BLaER1 treated with 17β-estradiol and CSF1 and Interleukin-3, amounts not matched to agents 10 nM and 100 nM (cell line): ENCODE results near the gene FBXL15.

Source experiments
- H3K27ac ChIP-seq, 11 experiments: shearing (Covaris generic); formaldehyde crosslinking; 2 replicates each; pipeline ENCODE4 v1.8.1; 2022
- H3K27me3 ChIP-seq, 11 experiments: shearing (Covaris generic); formaldehyde crosslinking; 2 replicates each; pipeline ENCODE4 v1.8.1; 2022
- H3K36me3 ChIP-seq, 11 experiments: shearing (Covaris generic); formaldehyde crosslinking; 2 replicates each; pipeline ENCODE4 v1.8.1; 2022
- H3K4me1 ChIP-seq, 10 experiments: shearing (Covaris generic); formaldehyde crosslinking; 2 replicates each; pipeline ENCODE4 v1.8.1; 2022
- H3K4me2 ChIP-seq, 11 experiments: shearing (Covaris generic); formaldehyde crosslinking; 2 replicates each; pipeline ENCODE4 v1.8.1; 2022
- H3K4me3 ChIP-seq, 10 experiments: shearing (Covaris generic); formaldehyde crosslinking; 2 replicates each; pipeline ENCODE4 v1.8.1; 2022
- H3K9ac ChIP-seq, 11 experiments: shearing (Covaris generic); formaldehyde crosslinking; 2 replicates each; pipeline ENCODE4 v1.8.1; 2022
- H3K9me3 ChIP-seq, 11 experiments: shearing (Covaris generic); formaldehyde crosslinking; replicated peaks in 1 of 11; 2 replicates each; pipeline ENCODE4 v1.8.1; 2022
- H4K20me1 ChIP-seq, 11 experiments: shearing (Covaris generic); formaldehyde crosslinking; 2 replicates each; pipeline ENCODE4 v1.8.1; 2022
- Cebpa-rat ChIP-seq, 11 experiments: shearing (Covaris generic); IDR thresholded peaks; 2 replicates each; pipeline ENCODE4 v1.8.1; 2022

The FBXL15 gene

DNA sequence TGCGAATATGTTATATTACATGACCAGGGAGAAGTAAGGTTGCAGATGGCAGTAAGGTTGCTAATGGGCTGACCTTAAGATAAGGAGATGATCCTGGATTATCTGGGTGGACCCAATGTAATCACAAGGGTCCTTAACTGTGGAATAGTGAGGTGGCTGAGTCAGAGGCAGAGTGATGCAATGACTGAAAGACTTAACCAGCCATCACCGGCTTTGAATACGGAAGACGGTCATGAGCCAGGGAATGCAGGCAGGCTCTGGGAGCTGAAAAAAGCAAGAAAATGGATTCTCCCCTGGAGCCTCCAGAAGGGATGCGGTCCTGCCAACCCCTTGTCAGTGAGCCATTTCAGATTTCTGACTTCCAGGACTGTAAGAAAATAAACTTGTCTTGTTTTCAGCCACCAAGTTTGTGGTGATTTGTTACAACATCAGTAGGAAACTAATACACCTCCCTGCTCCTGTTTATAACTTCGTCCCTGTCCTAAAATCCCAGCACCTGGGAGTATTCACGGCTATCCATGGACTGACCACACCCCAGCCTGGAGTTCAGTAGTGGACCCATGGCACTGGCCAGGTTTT, 35.3 kb downstream of the FBXL15 start:
- H3K4me2 ChIP-seq: peak overlapping the region in 3 of 11 experiments; percentile 21 to 95 (median 93); a peak in 5 of 22 replicates
- peaks cover 0 to 5% (median 0%) of the 10 kb centered on the region in 11 experiments; a peak in 2 of 22 replicates for H4K20me1 ChIP-seq
- H3K9me3 ChIP-seq: no peaks in the 10 kb centered on the region
- H3K27me3 ChIP-seq: no peaks in the 10 kb centered on the region
- peaks cover 23 to 59% (median 44%) of the 10 kb centered on the region in 11 experiments for H3K36me3 ChIP-seq
- H3K27ac ChIP-seq: 0 out of 22 replicates have a peak overlapping the region, but pooled peaks of 2 of the 11 experiments have one; percentile 4 to 81
- peaks cover 24 to 67% (median 43%) of the 10 kb centered on the region in 10 experiments for H3K4me1 ChIP-seq
- no peak overlapping the region for H3K9ac ChIP-seq
- 0 out of 22 replicates have a peak, but pooled peaks of 1 of the 11 experiments have one; percentile 18 for TF ChIP-seq Cebpa-rat (IDR thresholded peaks at IDR 0.05)
- no peak overlapping the region for H3K4me3 ChIP-seq

DNA sequence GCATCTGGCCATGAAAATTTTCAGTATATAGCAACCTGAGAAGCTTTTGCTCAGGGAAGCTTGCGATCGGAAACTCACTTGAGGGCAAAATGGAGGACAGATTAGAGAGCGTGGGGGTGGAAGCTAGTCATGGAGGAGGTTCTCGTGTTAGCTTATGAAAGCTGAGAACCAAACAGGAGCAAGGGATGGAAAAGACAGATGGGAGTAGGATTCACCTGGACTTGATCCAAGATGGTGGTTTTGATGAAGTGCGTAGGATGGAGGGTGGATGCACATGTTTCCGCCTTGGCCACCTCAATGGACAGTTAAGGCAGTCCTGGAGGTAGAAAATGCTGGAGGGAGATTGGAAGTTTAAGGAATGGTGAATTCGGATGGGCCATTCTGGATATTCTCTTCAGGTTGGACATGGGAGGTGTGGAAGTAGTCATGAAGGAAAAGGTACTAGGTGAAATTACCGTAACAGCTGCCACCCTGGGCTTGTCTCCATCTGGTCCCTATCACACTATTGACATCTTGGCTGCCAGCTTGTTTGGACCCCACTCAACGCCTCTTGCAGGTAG, 37.0 kb downstream of the FBXL15 start:
- H3K9me3 ChIP-seq: no peaks in the 10 kb centered on the region
- no peak overlapping the region for H3K4me3 ChIP-seq
- no peak overlapping the region for H3K9ac ChIP-seq
- peaks cover 19 to 45% (median 37%) of the 10 kb centered on the region in 11 experiments for H3K36me3 ChIP-seq
- H3K27ac ChIP-seq: no peak overlapping the region
- no peak for TF ChIP-seq Cebpa-rat (IDR thresholded peaks at IDR 0.05)
- no peaks in the 10 kb centered on the region for H3K27me3 ChIP-seq
- H3K4me2 ChIP-seq: no peak overlapping the region
- no peaks in the 10 kb centered on the region; a peak in 1 of 22 replicates for H4K20me1 ChIP-seq
- H3K4me1 ChIP-seq: peaks cover 22 to 63% (median 42%) of the 10 kb centered on the region in 10 experiments

DNA sequence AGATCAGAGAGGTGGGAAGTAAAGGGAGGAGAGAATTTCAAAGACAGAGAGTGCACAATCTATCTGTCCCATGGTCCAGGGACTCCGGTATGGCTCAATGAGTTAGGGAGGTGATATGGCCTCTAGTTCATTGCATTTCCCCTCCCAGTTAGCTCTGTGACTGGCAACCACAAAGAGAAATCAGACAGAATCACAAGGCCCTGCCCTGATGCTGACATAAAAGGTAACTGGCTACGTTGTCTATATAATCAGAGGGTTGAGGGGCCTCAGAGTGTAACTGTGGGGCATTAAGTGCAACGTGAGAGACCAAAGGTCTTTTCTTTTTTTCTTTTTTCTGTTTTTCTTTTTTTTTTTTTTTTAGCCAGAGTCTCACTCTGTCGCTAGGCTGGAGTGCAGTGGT, 38.0 kb downstream of the FBXL15 start:
- Histone ChIP-seq H3K9ac (no peak overlapping the region), H3K4me1 (peaks cover 30 to 63% (median 42%) of the 10 kb centered on the region in 10 experiments), H3K9me3 (no peaks in the 10 kb centered on the region), H3K27ac (no peak overlapping the region), H3K4me3 (no peak overlapping the region), H3K4me2 (no peak overlapping the region), H3K36me3 (peaks cover 16 to 35% (median 31%) of the 10 kb centered on the region in 11 experiments), H4K20me1 (no peaks in the 10 kb centered on the region; a peak in 1 of 22 replicates), H3K27me3 (no peaks in the 10 kb centered on the region)
- no peak for TF ChIP-seq Cebpa-rat (IDR thresholded peaks at IDR 0.05)

DNA sequence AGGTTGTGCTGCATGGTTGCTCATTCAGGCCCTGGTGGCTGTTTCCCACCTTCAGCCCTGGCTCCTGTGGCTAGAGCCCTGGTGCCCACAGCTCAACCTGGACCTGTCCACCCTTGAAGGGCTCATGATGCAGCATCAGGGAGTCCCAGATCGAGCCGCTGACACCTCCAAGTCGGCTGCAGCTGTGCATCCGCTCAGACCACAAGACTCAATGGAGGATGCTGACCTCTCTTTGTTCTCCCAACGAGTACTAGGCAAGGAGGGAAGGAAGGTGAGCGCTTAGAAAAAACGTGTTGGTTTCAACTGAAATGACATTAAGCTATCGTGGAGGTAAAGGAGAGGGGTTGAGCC, 40.2 kb downstream of the FBXL15 start:
- Histone ChIP-seq H3K4me1 (peaks cover 35 to 48% (median 38%) of the 10 kb centered on the region in 10 experiments), H4K20me1 (no peaks in the 10 kb centered on the region; a peak in 1 of 22 replicates), H3K27me3 (no peaks in the 10 kb centered on the region), H3K36me3 (peaks cover 9 to 26% (median 15%) of the 10 kb centered on the region in 11 experiments), H3K4me2 (peak overlapping the region; percentile 93 to 99 (median 96)), H3K9me3 (no peaks in the 10 kb centered on the region), H3K4me3 (peak overlapping the region; percentile 67 to 88 (median 78)), H3K9ac (peak overlapping the region; percentile 68 to 84 (median 79)), H3K27ac (peak overlapping the region; percentile 54 to 76 (median 70); a peak in 21 of 22 replicates)
- TF ChIP-seq Cebpa-rat (IDR thresholded peaks at IDR 0.05): no peak

DNA sequence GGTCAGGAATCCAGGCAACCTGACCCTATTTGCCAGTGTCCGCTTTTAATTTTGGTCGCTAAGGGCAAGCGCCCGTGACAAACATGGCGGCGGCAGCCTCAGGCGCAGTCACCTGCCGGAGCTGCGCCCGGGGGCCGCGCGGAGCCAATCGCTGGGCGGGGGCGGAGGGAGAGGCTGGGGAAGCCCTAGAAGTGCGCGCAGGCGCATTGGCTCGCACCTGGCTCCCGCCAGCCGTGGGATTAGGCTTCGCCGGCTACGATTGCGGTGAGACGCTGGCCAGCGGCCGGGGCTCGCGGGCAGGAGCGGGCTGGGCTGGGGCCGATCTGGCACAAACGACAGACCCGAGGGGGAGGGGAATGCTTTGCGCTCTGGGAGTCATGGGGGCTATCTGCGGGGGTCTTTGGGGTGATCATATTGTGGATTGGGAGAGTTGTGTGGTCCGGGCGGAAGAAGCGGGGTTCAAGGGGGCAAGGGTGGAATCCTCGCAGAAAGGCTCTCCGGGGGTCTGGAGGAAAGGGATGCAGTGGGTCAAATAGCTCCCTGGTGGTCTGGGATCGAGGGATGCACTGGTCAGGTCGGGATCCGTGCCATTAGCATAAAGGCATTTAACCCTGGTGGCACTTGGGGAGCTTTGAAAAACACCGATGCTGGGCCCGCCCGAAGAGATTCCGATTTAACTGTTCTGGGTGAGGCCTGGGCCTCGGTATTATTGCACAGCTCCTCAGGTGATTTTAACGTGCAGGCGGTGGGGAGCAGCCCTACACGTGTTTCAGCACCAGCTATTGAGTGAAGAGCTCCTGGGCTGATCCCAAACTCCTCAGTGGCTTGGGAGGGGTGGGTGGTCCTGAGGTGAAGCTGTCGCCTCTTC, 40.8 kb downstream of the FBXL15 start:
- Histone ChIP-seq H3K9me3 (no peaks in the 10 kb centered on the region), H3K4me3 (peak overlapping the region; percentile 67 to 88 (median 78)), H3K36me3 (peaks cover 3 to 23% (median 9%) of the 10 kb centered on the region in 11 experiments; a peak in 15 of 22 replicates), H3K4me1 (peaks cover 32 to 42% (median 37%) of the 10 kb centered on the region in 10 experiments), H3K27me3 (no peaks in the 10 kb centered on the region), H4K20me1 (no peaks in the 10 kb centered on the region; a peak in 1 of 22 replicates), H3K9ac (peak overlapping the region; percentile 68 to 84 (median 79)), H3K27ac (peak overlapping the region; percentile 54 to 76 (median 70); a peak in 21 of 22 replicates), H3K4me2 (peak overlapping the region; percentile 93 to 99 (median 96))
- TF ChIP-seq Cebpa-rat (IDR thresholded peaks at IDR 0.05): no peak

DNA sequence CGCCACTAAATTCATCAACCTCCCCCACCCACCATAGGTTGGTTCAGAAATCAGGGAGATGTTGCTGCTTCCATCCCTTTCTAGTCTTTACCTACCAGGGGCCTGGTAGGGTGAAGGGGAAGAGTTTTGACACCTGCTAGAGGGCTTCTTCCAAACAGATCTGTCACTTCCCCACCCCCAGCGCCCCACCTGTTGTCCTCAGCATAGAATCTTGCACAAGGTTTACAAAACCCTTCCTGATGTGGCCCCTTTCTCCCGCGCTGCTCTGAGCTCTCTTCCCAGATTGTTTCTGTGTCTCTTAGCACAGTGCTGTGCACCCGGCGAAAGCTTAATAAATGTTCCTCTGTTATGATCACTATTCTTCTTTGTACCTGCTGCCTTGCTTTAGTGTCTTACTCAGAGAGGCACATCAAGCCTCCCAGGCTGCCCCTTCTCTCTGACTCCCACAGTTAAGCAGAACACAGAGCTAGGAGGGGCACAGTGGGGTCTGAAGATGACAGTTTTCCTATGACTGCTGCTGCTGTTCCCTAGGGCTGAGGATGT, 41.9 kb downstream of the FBXL15 start:
- TF ChIP-seq Cebpa-rat (IDR thresholded peaks at IDR 0.05): no peak
- Histone ChIP-seq H3K27ac (peak overlapping the region in 6 of 11 experiments; percentile 37 to 62 (median 48); a peak in 6 of 22 replicates), H4K20me1 (no peaks in the 10 kb centered on the region; a peak in 1 of 22 replicates), H3K9ac (peak overlapping the region; percentile 33 to 84 (median 78); a peak in 18 of 22 replicates), H3K9me3 (no peaks in the 10 kb centered on the region), H3K36me3 (peaks cover 0 to 11% (median 2%) of the 10 kb centered on the region in 11 experiments; a peak in 5 of 22 replicates), H3K4me3 (peak overlapping the region; percentile 4 to 88 (median 74); a peak in 13 of 20 replicates), H3K4me1 (peaks cover 35 to 51% (median 42%) of the 10 kb centered on the region in 10 experiments), H3K4me2 (peak overlapping the region; percentile 93 to 99 (median 96)), H3K27me3 (no peaks in the 10 kb centered on the region)

DNA sequence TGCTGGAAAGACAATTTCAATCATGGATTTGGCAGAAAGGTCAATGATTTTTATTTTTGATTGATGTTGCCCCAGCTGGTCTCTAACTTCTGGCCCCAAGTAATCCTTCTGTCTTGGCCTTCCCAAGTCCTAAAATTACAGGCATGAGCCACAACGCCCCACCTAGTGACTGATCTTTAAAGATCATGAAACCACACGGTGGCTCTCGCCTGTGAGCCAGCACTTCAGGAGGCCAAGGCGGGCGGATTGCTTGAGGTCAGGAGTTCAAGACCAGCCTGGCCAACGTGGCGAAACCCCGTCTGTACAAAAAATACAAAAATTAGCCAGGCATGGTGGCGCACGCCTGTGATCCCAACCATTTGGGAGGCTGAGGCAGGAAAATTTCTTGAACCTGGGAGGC, 43.3 kb downstream of the FBXL15 start:
- no peaks in the 10 kb centered on the region for H3K27me3 ChIP-seq
- no peaks in the 10 kb centered on the region for H3K9me3 ChIP-seq
- peak overlapping the region; percentile 93 to 99 (median 96); a peak in 15 of 22 replicates for H3K4me2 ChIP-seq
- no peak overlapping the region for H3K4me3 ChIP-seq
- 0 out of 22 replicates have a peak overlapping the region, but pooled peaks of 1 of the 11 experiments have one; percentile 84 for H3K9ac ChIP-seq
- no peak for TF ChIP-seq Cebpa-rat (IDR thresholded peaks at IDR 0.05)
- H4K20me1 ChIP-seq: no peaks in the 10 kb centered on the region; a peak in 1 of 22 replicates
- H3K36me3 ChIP-seq: peaks cover 0 to 11% (median 4%) of the 10 kb centered on the region in 11 experiments; a peak in 7 of 22 replicates
- H3K4me1 ChIP-seq: peaks cover 37 to 65% (median 56%) of the 10 kb centered on the region in 10 experiments
- H3K27ac ChIP-seq: peak overlapping the region in 1 of 11 experiments; percentile 53; a peak in 2 of 22 replicates

DNA sequence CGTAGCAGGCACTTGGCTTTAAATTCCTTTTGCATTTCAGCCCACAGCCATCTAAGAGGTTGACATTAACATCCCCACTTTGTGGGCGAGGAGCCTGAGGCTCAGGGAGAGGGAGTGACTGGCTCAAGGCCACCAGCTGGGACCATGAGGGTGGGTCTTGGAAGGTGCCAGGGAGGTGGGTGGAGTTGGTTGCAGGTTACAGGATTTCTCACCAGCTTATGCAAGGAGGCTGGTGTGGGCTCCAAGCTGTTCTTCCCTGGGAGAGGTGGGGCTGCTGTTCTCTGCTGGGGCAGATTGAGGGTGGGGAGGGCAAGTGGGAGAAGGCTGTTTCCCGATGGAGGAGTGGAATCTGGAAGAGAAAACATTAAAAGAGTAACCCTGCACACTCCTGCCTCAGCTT, 44.8 kb downstream of the FBXL15 start:
- H3K27ac ChIP-seq: no peak overlapping the region
- TF ChIP-seq Cebpa-rat (IDR thresholded peaks at IDR 0.05): no peak
- no peaks in the 10 kb centered on the region; a peak in 1 of 22 replicates for H4K20me1 ChIP-seq
- peaks cover 40 to 79% (median 69%) of the 10 kb centered on the region in 10 experiments for H3K4me1 ChIP-seq
- H3K4me3 ChIP-seq: no peak overlapping the region
- H3K9me3 ChIP-seq: no peaks in the 10 kb centered on the region
- H3K4me2 ChIP-seq: no peak overlapping the region
- H3K9ac ChIP-seq: no peak overlapping the region
- H3K27me3 ChIP-seq: no peaks in the 10 kb centered on the region
- peaks cover 0 to 23% (median 12%) of the 10 kb centered on the region in 11 experiments; a peak in 16 of 22 replicates for H3K36me3 ChIP-seq
